ENCODE results near the gene PDHX. TPM values are rescaled to one million over a fixed set of nuclear protein-coding genes. Genes with fewer than 3 reads are reported as not detected.

Gene PDHX
- total and polyA plus RNA-seq, 2 donors, result 21.3 to 24.6 TPM

- H3K36me3 ChIP-seq (ENCODE audit: control insufficient read depth in 2 of 2, insufficient read depth in 2 of 2, low read length in 1 of 2), result peaks cover 0 to under 1% of the 10 kb centered on the region in 2 donors
- no peaks in the 10 kb centered on the region for H3K4me1 ChIP-seq (ENCODE audit: control insufficient read depth in 2 of 2, insufficient read depth in 2 of 2, low read length in 2 of 2)
- no peak overlapping the region for H3K27ac ChIP-seq (ENCODE audit: low read depth in 1 of 2, low read length in 1 of 2)
- H3K27me3 ChIP-seq (ENCODE audit: control insufficient read depth in 2 of 2, insufficient read depth in 1 of 2, low read length in 1 of 2), result no peaks in the 10 kb centered on the region
- H3K9me3 ChIP-seq (ENCODE audit: control insufficient read depth in 2 of 2, insufficient read depth in 1 of 2, low read length in 1 of 2), result no peaks in the 10 kb centered on the region
- no peak overlapping the region for H3K4me3 ChIP-seq (ENCODE audit: low read length in 2 of 2)
- WGBS, result 96% methylated on average over 1 of the region's 1 CpG
- DNase-seq (ENCODE audit: low read depth in 6 of 9, low spot score in 9 of 9), result no peak
These were observed 43.4 kb downstream of the PDHX start for GRCh38 chr11:34959770-34960169.

DNA sequence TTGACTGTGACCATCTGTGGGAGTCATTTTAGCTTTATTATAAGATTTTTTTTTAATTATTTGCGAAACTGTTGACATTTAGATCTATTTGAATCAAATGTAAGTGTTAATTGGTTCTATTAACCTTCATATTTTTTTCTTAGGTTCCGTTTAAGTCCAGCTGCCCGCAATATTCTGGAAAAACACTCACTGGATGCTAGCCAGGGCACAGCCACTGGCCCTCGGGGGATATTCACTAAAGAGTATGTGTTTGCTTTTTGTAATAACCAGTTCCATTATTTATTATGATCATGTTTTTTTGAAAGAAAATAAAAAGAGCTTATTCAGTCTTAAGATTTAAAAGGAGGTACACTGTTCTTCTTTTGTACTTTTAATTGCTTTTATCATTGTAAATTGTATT lies 43.9 kb downstream of the PDHX start:
- H3K9me3 ChIP-seq (ENCODE audit: control insufficient read depth in 2 of 2, insufficient read depth in 1 of 2, low read length in 1 of 2), result no peaks in the 10 kb centered on the region
- H3K36me3 ChIP-seq (ENCODE audit: control insufficient read depth in 2 of 2, insufficient read depth in 2 of 2, low read length in 1 of 2), result peaks cover 0 to 6% of the 10 kb centered on the region in 2 donors
- no peak overlapping the region for H3K27ac ChIP-seq (ENCODE audit: low read depth in 1 of 2, low read length in 1 of 2)
- no peaks in the 10 kb centered on the region for H3K27me3 ChIP-seq (ENCODE audit: control insufficient read depth in 2 of 2, insufficient read depth in 1 of 2, low read length in 1 of 2)
- WGBS, result 83% methylated on average over 4 of the region's 4 CpGs
- no peak overlapping the region for H3K4me3 ChIP-seq (ENCODE audit: low read length in 2 of 2)
- no peaks in the 10 kb centered on the region for H3K4me1 ChIP-seq (ENCODE audit: control insufficient read depth in 2 of 2, insufficient read depth in 2 of 2, low read length in 2 of 2)
- DNase-seq (ENCODE audit: low read depth in 6 of 9, low spot score in 9 of 9), result no peak

GRCh38 chr11:34962034-34962433 lies 45.6 kb downstream of the PDHX start:
- Histone ChIP-seq H3K4me1 (ENCODE audit: control insufficient read depth in 2 of 2, insufficient read depth in 2 of 2, low read length in 2 of 2) (no peaks in the 10 kb centered on the region), H3K9me3 (ENCODE audit: control insufficient read depth in 2 of 2, insufficient read depth in 1 of 2, low read length in 1 of 2) (no peaks in the 10 kb centered on the region), H3K36me3 (ENCODE audit: control insufficient read depth in 2 of 2, insufficient read depth in 2 of 2, low read length in 1 of 2) (peaks cover 0 to 8% of the 10 kb centered on the region in 2 donors), H3K27me3 (ENCODE audit: control insufficient read depth in 2 of 2, insufficient read depth in 1 of 2, low read length in 1 of 2) (no peaks in the 10 kb centered on the region), H3K4me3 (ENCODE audit: low read length in 2 of 2) (no peak overlapping the region), H3K27ac (ENCODE audit: low read depth in 1 of 2, low read length in 1 of 2) (no peak overlapping the region)
- no peak for DNase-seq (ENCODE audit: low read depth in 6 of 9, low spot score in 9 of 9)

GRCh38 chr11:34963351-34963750 lies 46.9 kb downstream of the PDHX start:
- Histone ChIP-seq H3K36me3 (ENCODE audit: control insufficient read depth in 2 of 2, insufficient read depth in 2 of 2, low read length in 1 of 2) (peaks cover 0 to 8% of the 10 kb centered on the region in 2 donors), H3K4me1 (ENCODE audit: control insufficient read depth in 2 of 2, insufficient read depth in 2 of 2, low read length in 2 of 2) (no peaks in the 10 kb centered on the region), H3K9me3 (ENCODE audit: control insufficient read depth in 2 of 2, insufficient read depth in 1 of 2, low read length in 1 of 2) (no peaks in the 10 kb centered on the region), H3K4me3 (ENCODE audit: low read length in 2 of 2) (no peak overlapping the region), H3K27me3 (ENCODE audit: control insufficient read depth in 2 of 2, insufficient read depth in 1 of 2, low read length in 1 of 2) (no peaks in the 10 kb centered on the region), H3K27ac (ENCODE audit: low read depth in 1 of 2, low read length in 1 of 2) (no peak overlapping the region)
- 99% methylated on average over 5 of the region's 5 CpGs for WGBS
- DNase-seq (ENCODE audit: low read depth in 6 of 9, low spot score in 9 of 9), result no peak

DNA sequence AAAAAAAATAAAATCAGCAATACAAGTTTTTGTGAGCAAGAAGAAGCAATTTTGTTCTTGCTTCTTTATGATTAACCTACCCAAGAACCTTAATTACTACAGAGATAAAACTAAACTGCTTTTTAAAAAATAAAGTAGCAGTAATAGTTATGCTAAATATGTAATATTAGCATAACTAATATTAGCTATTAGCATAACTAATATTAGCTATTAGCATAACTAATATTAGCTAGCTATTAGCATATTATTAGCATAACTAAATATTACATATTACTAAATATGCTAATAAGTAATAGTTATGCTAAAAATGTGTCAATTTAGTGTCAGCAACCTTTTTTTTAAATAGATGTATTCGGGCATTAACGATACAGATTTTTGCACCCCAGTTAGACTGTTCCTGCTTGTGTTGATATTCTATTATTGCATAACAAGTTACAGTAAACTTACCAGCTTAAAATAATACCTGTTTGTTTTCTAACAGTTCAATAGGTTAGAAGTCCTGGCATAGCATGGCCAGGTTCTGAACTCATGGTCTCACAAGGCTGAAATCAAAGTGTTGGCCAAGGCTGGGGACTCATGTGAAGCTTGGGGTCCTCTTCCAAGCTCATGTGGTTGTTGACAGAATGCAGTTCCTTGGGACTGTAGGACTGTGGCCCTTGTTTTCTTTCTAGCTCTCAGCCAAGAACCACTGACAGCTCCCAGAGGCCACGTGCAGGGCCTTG lies 48.4 kb downstream of the PDHX start:
- Histone ChIP-seq H3K36me3 (ENCODE audit: control insufficient read depth in 2 of 2, insufficient read depth in 2 of 2, low read length in 1 of 2) (peaks cover 3 to 8% of the 10 kb centered on the region in 2 donors), H3K27ac (ENCODE audit: low read depth in 1 of 2, low read length in 1 of 2) (no peak overlapping the region), H3K9me3 (ENCODE audit: control insufficient read depth in 2 of 2, insufficient read depth in 1 of 2, low read length in 1 of 2) (no peaks in the 10 kb centered on the region), H3K27me3 (ENCODE audit: control insufficient read depth in 2 of 2, insufficient read depth in 1 of 2, low read length in 1 of 2) (no peaks in the 10 kb centered on the region), H3K4me1 (ENCODE audit: control insufficient read depth in 2 of 2, insufficient read depth in 2 of 2, low read length in 2 of 2) (no peaks in the 10 kb centered on the region), H3K4me3 (ENCODE audit: low read length in 2 of 2) (no peak overlapping the region)
- 82% methylated on average over 3 of the region's 3 CpGs for WGBS
- DNase-seq (ENCODE audit: low read depth in 6 of 9, low spot score in 9 of 9), result no peak

- Histone ChIP-seq H3K4me1 (ENCODE audit: control insufficient read depth in 2 of 2, insufficient read depth in 2 of 2, low read length in 2 of 2) (no peaks in the 10 kb centered on the region), H3K9me3 (ENCODE audit: control insufficient read depth in 2 of 2, insufficient read depth in 1 of 2, low read length in 1 of 2) (no peaks in the 10 kb centered on the region), H3K36me3 (ENCODE audit: control insufficient read depth in 2 of 2, insufficient read depth in 2 of 2, low read length in 1 of 2) (peaks cover 3 to 8% of the 10 kb centered on the region in 2 donors), H3K27me3 (ENCODE audit: control insufficient read depth in 2 of 2, insufficient read depth in 1 of 2, low read length in 1 of 2) (no peaks in the 10 kb centered on the region), H3K27ac (ENCODE audit: low read depth in 1 of 2, low read length in 1 of 2) (no peak overlapping the region), H3K4me3 (ENCODE audit: low read length in 2 of 2) (no peak overlapping the region)
- WGBS, result over 99% methylated on average over 4 of the region's 4 CpGs
- DNase-seq (ENCODE audit: low read depth in 6 of 9, low spot score in 9 of 9), result no peak
These were observed 52.4 kb downstream of the PDHX start for GRCh38 chr11:34968862-34969261.

DNA sequence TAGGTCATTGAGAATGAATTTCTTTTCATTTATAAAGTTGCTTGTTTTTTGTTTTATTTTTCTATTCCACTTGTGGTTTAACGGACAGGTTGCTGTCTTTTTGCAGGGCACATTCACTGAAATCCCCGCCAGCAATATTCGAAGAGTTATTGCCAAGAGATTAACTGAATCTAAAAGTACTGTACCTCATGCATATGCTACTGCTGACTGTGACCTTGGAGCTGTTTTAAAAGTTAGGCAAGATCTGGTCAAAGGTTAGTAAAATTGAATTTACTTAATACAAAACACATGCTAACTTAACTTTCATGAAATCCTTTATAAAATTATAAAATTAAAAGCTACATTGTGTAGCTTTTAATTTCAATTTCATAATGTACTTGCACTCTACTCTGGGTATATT lies 53.6 kb downstream of the PDHX start:
- H3K36me3 ChIP-seq (ENCODE audit: control insufficient read depth in 2 of 2, insufficient read depth in 2 of 2, low read length in 1 of 2), result peaks cover 3 to 5% of the 10 kb centered on the region in 2 donors
- no peaks in the 10 kb centered on the region for H3K4me1 ChIP-seq (ENCODE audit: control insufficient read depth in 2 of 2, insufficient read depth in 2 of 2, low read length in 2 of 2)
- DNase-seq (ENCODE audit: low read depth in 6 of 9, low spot score in 9 of 9), result no peak
- no peaks in the 10 kb centered on the region for H3K27me3 ChIP-seq (ENCODE audit: control insufficient read depth in 2 of 2, insufficient read depth in 1 of 2, low read length in 1 of 2)
- H3K4me3 ChIP-seq (ENCODE audit: low read length in 2 of 2), result no peak overlapping the region
- no peak overlapping the region for H3K27ac ChIP-seq (ENCODE audit: low read depth in 1 of 2, low read length in 1 of 2)
- 98% methylated on average over 3 of the region's 3 CpGs for WGBS
- H3K9me3 ChIP-seq (ENCODE audit: control insufficient read depth in 2 of 2, insufficient read depth in 1 of 2, low read length in 1 of 2), result no peaks in the 10 kb centered on the region

DNA sequence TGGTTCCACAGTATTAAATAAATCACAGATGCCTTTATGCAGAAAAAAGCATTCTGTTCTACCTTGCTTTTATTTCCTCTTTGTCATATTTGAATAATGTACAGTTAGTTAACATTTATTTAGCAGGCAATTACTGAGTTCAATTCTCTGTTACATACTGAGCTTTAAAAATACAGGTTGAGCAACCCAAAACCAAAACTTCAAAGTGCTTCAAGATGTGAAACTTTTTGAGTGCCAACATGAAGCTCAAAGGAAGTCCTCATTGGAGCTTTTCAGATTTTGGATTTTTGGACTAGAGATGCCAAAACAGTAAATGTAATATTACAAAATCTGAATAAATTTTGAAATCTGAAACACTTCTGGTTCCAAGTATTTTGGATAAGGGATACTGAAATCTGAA lies 54.1 kb downstream of the PDHX start:
- no peaks in the 10 kb centered on the region for H3K9me3 ChIP-seq (ENCODE audit: control insufficient read depth in 2 of 2, insufficient read depth in 1 of 2, low read length in 1 of 2)
- no peak for DNase-seq (ENCODE audit: low read depth in 6 of 9, low spot score in 9 of 9)
- H3K27me3 ChIP-seq (ENCODE audit: control insufficient read depth in 2 of 2, insufficient read depth in 1 of 2, low read length in 1 of 2), result no peaks in the 10 kb centered on the region
- peaks cover under 1 to 3% of the 10 kb centered on the region in 2 donors for H3K36me3 ChIP-seq (ENCODE audit: control insufficient read depth in 2 of 2, insufficient read depth in 2 of 2, low read length in 1 of 2)
- H3K4me1 ChIP-seq (ENCODE audit: control insufficient read depth in 2 of 2, insufficient read depth in 2 of 2, low read length in 2 of 2), result no peaks in the 10 kb centered on the region
- no peak overlapping the region for H3K27ac ChIP-seq (ENCODE audit: low read depth in 1 of 2, low read length in 1 of 2)
- H3K4me3 ChIP-seq (ENCODE audit: low read length in 2 of 2), result no peak overlapping the region

DNA sequence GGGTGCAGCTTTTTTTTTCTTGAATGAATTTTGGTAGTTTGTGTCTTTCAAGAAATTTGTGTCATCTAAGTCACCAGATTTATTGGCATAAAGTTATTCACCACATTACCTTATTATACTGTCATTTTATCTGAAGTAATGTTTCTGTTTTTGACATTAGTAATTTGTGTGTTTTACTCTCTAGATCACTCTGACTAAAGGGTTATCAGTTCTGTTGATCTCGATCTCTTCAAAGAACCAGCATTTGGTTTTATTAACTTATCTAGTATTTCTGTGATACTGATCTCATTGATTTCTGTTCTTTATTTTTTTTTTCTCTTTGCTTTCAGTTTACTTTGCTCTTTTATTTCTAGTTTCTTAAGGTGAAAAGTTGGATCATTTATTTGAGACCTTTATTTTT lies 55.5 kb downstream of the PDHX start:
- H3K9me3 ChIP-seq (ENCODE audit: control insufficient read depth in 2 of 2, insufficient read depth in 1 of 2, low read length in 1 of 2), result no peaks in the 10 kb centered on the region
- H3K4me1 ChIP-seq (ENCODE audit: control insufficient read depth in 2 of 2, insufficient read depth in 2 of 2, low read length in 2 of 2), result no peaks in the 10 kb centered on the region
- no peak overlapping the region for H3K4me3 ChIP-seq (ENCODE audit: low read length in 2 of 2)
- DNase-seq (ENCODE audit: low read depth in 6 of 9, low spot score in 9 of 9), result no peak
- peaks cover 0 to 3% of the 10 kb centered on the region in 2 donors for H3K36me3 ChIP-seq (ENCODE audit: control insufficient read depth in 2 of 2, insufficient read depth in 2 of 2, low read length in 1 of 2)
- no peaks in the 10 kb centered on the region for H3K27me3 ChIP-seq (ENCODE audit: control insufficient read depth in 2 of 2, insufficient read depth in 1 of 2, low read length in 1 of 2)
- 97% methylated on average over 1 of the region's 1 CpG for WGBS
- H3K27ac ChIP-seq (ENCODE audit: low read depth in 1 of 2, low read length in 1 of 2), result no peak overlapping the region
